Measurements from ENCODE around the gene DCAF17. TPM values are rescaled to one million over a fixed set of nuclear protein-coding genes. Genes with fewer than 3 reads are reported as not detected.
"Not testable (repeated sequence)": the region's sequence is repeated elsewhere in the genome, so short reads cannot be mapped to it uniquely, and the experiment has no call there.

The DCAF17 gene
- polyA plus RNA-seq, 1 experiment: 7.5 TPM

- Histone ChIP-seq H3K36me3 (ENCODE audit: control insufficient read depth, insufficient read depth, low read length) (no peaks in the 10 kb centered on the region), H3K27me3 (ENCODE audit: control insufficient read depth, insufficient read depth, low read length) (no peaks in the 10 kb centered on the region), H3K4me3 (ENCODE audit: low read depth, low read length) (no peak overlapping the region)
- ChIA-PET CTCF (interaction anchor here (0.8 to 1.5 kb wide), 3 partner anchors 11 to 436 kb away, joined by 3 to 4 read pairs (median 4); no protein-coding TSS in a partner anchor), POLR2A (interaction anchor here (0.6 to 0.7 kb wide), 2 partner anchors 222 to 441 kb away, joined by 3 to 5 read pairs; no protein-coding TSS in a partner anchor)
- TF ChIP-seq CTCF (IDR thresholded peaks at IDR 0.05; ENCODE audit: insufficient read depth, low read depth, low read length): no peak
- no peak for DNase-seq (ENCODE audit: low read depth)
Observed at GRCh38 chr2:171410101-171410500, 23.9 kb upstream of the DCAF17 start.

GRCh38 chr2:171410624-171411023 lies 23.4 kb upstream of the DCAF17 start:
- TF ChIP-seq CTCF (IDR thresholded peaks at IDR 0.05; ENCODE audit: insufficient read depth, low read depth, low read length): no peak
- no peaks in the 10 kb centered on the region for H3K36me3 ChIP-seq (ENCODE audit: control insufficient read depth, insufficient read depth, low read length)
- ChIA-PET POLR2A (interaction anchor here (0.6 kb wide), 1 partner anchor 74 kb away, joined by 7 read pairs; no protein-coding TSS in a partner anchor), CTCF (interaction anchor here (0.8 to 1.5 kb wide), 3 partner anchors 10 to 436 kb away, joined by 3 to 4 read pairs (median 4); no protein-coding TSS in a partner anchor)
- no peak overlapping the region for H3K4me3 ChIP-seq (ENCODE audit: low read depth, low read length)
- DNase-seq (ENCODE audit: low read depth): no peak
- no peaks in the 10 kb centered on the region for H3K27me3 ChIP-seq (ENCODE audit: control insufficient read depth, insufficient read depth, low read length)

GRCh38 chr2:171411214-171411613 lies 22.8 kb upstream of the DCAF17 start:
- CTCF ChIA-PET: interaction anchor here (1.3 to 1.5 kb wide), 2 partner anchors 9 to 437 kb away, joined by 3 to 4 read pairs; no protein-coding TSS in a partner anchor
- POLR2A ChIA-PET: no interaction called here
- Histone ChIP-seq H3K27me3 (ENCODE audit: control insufficient read depth, insufficient read depth, low read length) (no peaks in the 10 kb centered on the region), H3K36me3 (ENCODE audit: control insufficient read depth, insufficient read depth, low read length) (no peaks in the 10 kb centered on the region), H3K4me3 (ENCODE audit: low read depth, low read length) (no peak overlapping the region)
- no peak for TF ChIP-seq CTCF (IDR thresholded peaks at IDR 0.05; ENCODE audit: insufficient read depth, low read depth, low read length)
- no peak for DNase-seq (ENCODE audit: low read depth)

GRCh38 chr2:171411791-171412483 lies 22.1 kb upstream of the DCAF17 start:
- Histone ChIP-seq H3K27me3 (ENCODE audit: control insufficient read depth, insufficient read depth, low read length) (no peaks in the 10 kb centered on the region), H3K36me3 (ENCODE audit: control insufficient read depth, insufficient read depth, low read length) (no peaks in the 10 kb centered on the region), H3K4me3 (ENCODE audit: low read depth, low read length) (no peak overlapping the region)
- no peak for TF ChIP-seq CTCF (IDR thresholded peaks at IDR 0.05; ENCODE audit: insufficient read depth, low read depth, low read length)
- ChIA-PET POLR2A (no interaction called here), CTCF (no interaction called here)
- no peak for DNase-seq (ENCODE audit: low read depth)

GRCh38 chr2:171412571-171413175 lies 21.4 kb upstream of the DCAF17 start:
- TF ChIP-seq CTCF (IDR thresholded peaks at IDR 0.05; ENCODE audit: insufficient read depth, low read depth, low read length): no peak
- ChIA-PET POLR2A (interaction anchor here (0.7 kb wide), 1 partner anchor 440 kb away, joined by 6 read pairs; no protein-coding TSS in a partner anchor), CTCF (no interaction called here)
- Histone ChIP-seq H3K27me3 (ENCODE audit: control insufficient read depth, insufficient read depth, low read length) (no peaks in the 10 kb centered on the region), H3K4me3 (ENCODE audit: low read depth, low read length) (no peak overlapping the region), H3K36me3 (ENCODE audit: control insufficient read depth, insufficient read depth, low read length) (no peaks in the 10 kb centered on the region)
- no peak for DNase-seq (ENCODE audit: low read depth)

- POLR2A ChIA-PET; H3K36me3 ChIP-seq (ENCODE audit: control insufficient read depth, insufficient read depth, low read length); DNase-seq (ENCODE audit: low read depth); H3K4me3 ChIP-seq (ENCODE audit: low read depth, low read length); H3K27me3 ChIP-seq (ENCODE audit: control insufficient read depth, insufficient read depth, low read length): not testable (repeated sequence)
- CTCF ChIA-PET: interaction anchor here (0.6 to 1.2 kb wide), 2 partner anchors 299 to 442 kb away, joined by 3 to 4 read pairs; no protein-coding TSS in a partner anchor
Observed at GRCh38 chr2:171414645-171415044, 19.4 kb upstream of the DCAF17 start.

All from BJ (cell line).